PC-9 (cell line): ENCODE results near the gene LRRC71. TPM values are rescaled to one million over a fixed set of nuclear protein-coding genes. Genes with fewer than 3 reads are reported as not detected.

ENCODE experiments used
- BruUV-seq: library from RNA; stranded (reverse); fragments of 400-500 nt; replicated peaks from 2 replicates; lab custom pipeline; 2021; lab: Mats Ljungman, UMichigan
- CTCF ChIA-PET: fragments of 300-600 bp; sonication (Branson Sonifier 250); formaldehyde crosslinking; loops from one replicate; lab custom pipeline; 2022; ENCODE audit warnings: antibody characterized with exemption; lab: Charles Lee
- POLR2A ChIA-PET: fragments of 300-600 bp; sonication (Branson Sonifier 250); formaldehyde crosslinking; loops from one replicate; lab custom pipeline; 2022; ENCODE audit warnings: antibody characterized with exemption; ENCODE audit not compliant: unreplicated experiment; lab: Charles Lee
- DNase-seq, 2 experiments: peaks; one replicate each; pipeline versions ENCODE4 v3.0.0 to v3.0.0-alpha.2; 2015 to 2022; ENCODE audit warnings: mixed read lengths in 1 of 2
- H2AFZ ChIP-seq: fragments of 200-600 bp; sonication (generic); 2 replicates; pipeline ENCODE4 v1.8.1; 2017; ENCODE audit warnings: antibody characterized with exemption
- H3F3A ChIP-seq: fragments of 200-600 bp; sonication (generic); 2 replicates; pipeline ENCODE4 v1.8.1; 2017; ENCODE audit warnings: antibody characterized with exemption, mild to moderate bottlenecking, low read depth; ENCODE audit not compliant: insufficient read depth
- H3K27ac ChIP-seq: fragments of 200-600 bp; sonication (generic); 2 replicates; pipeline ENCODE4 v1.6.1; 2016; ENCODE audit warnings: mixed run types
- H3K27me3 ChIP-seq: fragments of 200-600 bp; sonication (generic); 2 replicates; pipeline ENCODE4 v1.6.1; 2016; ENCODE audit warnings: low read depth, mixed run types; ENCODE audit not compliant: insufficient read depth
- H3K36me3 ChIP-seq: fragments of 200-600 bp; sonication (generic); 2 replicates; pipeline ENCODE4 v1.6.1; 2016; ENCODE audit warnings: low read depth, mixed run types
- H3K4me1 ChIP-seq: fragments of 200-600 bp; sonication (generic); replicated peaks from 2 replicates; pipeline ENCODE4 v1.6.1; 2016; ENCODE audit warnings: mixed run types; ENCODE audit not compliant: insufficient read depth
- H3K4me2 ChIP-seq: fragments of 200-600 bp; sonication (generic); 2 replicates; pipeline ENCODE4 v1.6.1; 2017; ENCODE audit warnings: mixed run types
- H3K4me3 ChIP-seq: fragments of 200-600 bp; sonication (generic); 2 replicates; pipeline ENCODE4 v1.6.1; 2016; ENCODE audit warnings: mixed run types
- H3K79me2 ChIP-seq: fragments of 200-600 bp; sonication (generic); 2 replicates; pipeline ENCODE4 v1.6.1; 2017; ENCODE audit warnings: low read depth, mixed run types
- H3K9me2 ChIP-seq: fragments of 200-600 bp; sonication (generic); 2 replicates; pipeline ENCODE4 v1.8.1; 2017; ENCODE audit warnings: mild to moderate bottlenecking; ENCODE audit not compliant: insufficient read depth
- H3K9me3 ChIP-seq: fragments of 200-600 bp; sonication (generic); 2 replicates; pipeline ENCODE4 v1.8.1; 2016; ENCODE audit warnings: low read depth; ENCODE audit not compliant: insufficient read depth
- H4K20me1 ChIP-seq: fragments of 200-600 bp; sonication (generic); 2 replicates; pipeline ENCODE4 v1.8.1; 2017; ENCODE audit not compliant: insufficient read depth
- CTCF ChIP-seq: fragments of 200-600 bp; sonication (generic); conservative IDR thresholded peaks from 2 replicates; pipeline ENCODE4 v1.6.1; 2017; ENCODE audit warnings: mixed run types, antibody characterized with exemption, mild to moderate bottlenecking, moderate library complexity
- EZH2 ChIP-seq: fragments of 200-600 bp; sonication (generic); IDR thresholded peaks from 2 replicates; pipeline ENCODE4 v1.8.0; 2017; ENCODE audit warnings: antibody characterized with exemption, low read depth
- intact Hi-C: fragments of 100-400 bp; cut with micrococcal nuclease; formaldehyde crosslinking; loops from one replicate; pipeline ENCODE4 v1.10.0; 2022; ENCODE audit not compliant: unreplicated experiment
- total RNA-seq: library from RNA; stranded (reverse); gene quantifications from 2 replicates; pipeline ENCODE4 v1.2.3, GENCODE V29; 2021

The LRRC71 gene
- total RNA-seq, 1 experiment from 2014 or later = not detected

- CTCF ChIA-PET = no interaction called here
- intact Hi-C loops = no loop called here
Measured at GRCh38 chr1:156882543-156882942, 37.9 kb upstream of the LRRC71 start.

GRCh38 chr1:156883919-156884318 is 36.5 kb upstream of the LRRC71 start:
- no peaks in the 10 kb centered on the region for H4K20me1 ChIP-seq
- no peaks in the 10 kb centered on the region for H3K4me1 ChIP-seq
- no peaks in the 10 kb centered on the region for H3K9me2 ChIP-seq
- no peaks in the 10 kb centered on the region for H3K9me3 ChIP-seq
- no peak overlapping the region for H3K4me3 ChIP-seq
- H3K79me2 ChIP-seq = no peaks in the 10 kb centered on the region
- no peak overlapping the region for H3K4me2 ChIP-seq
- H3K27ac ChIP-seq = no peak overlapping the region
- POLR2A ChIA-PET = no interaction called here
- H3F3A ChIP-seq = no peaks in the 10 kb centered on the region
- TF ChIP-seq CTCF = no peak
- TF ChIP-seq EZH2 = no peak
- CTCF ChIA-PET = no interaction called here
- no peaks in the 10 kb centered on the region for H3K36me3 ChIP-seq
- no peak overlapping the region for H2AFZ ChIP-seq
- peaks cover 46% of the 10 kb centered on the region for H3K27me3 ChIP-seq
- BruUV-seq = no TSS peak
- no peak for DNase-seq
- intact Hi-C loops = no loop called here

More at GRCh38 chr1:156882543-156882942, 37.9 kb upstream of the LRRC71 start:
- Histone ChIP-seq H3K9me3 (no peaks in the 10 kb centered on the region), H3K27ac (no peak overlapping the region), H3K4me1 (no peaks in the 10 kb centered on the region), H2AFZ (no peak overlapping the region), H3K4me2 (no peak overlapping the region), H3K36me3 (no peaks in the 10 kb centered on the region), H4K20me1 (no peaks in the 10 kb centered on the region), H3K4me3 (no peak overlapping the region), H3K9me2 (no peaks in the 10 kb centered on the region), H3K79me2 (no peaks in the 10 kb centered on the region), H3K27me3 (peaks cover 60% of the 10 kb centered on the region), H3F3A (no peaks in the 10 kb centered on the region)
- DNase-seq = no peak
- POLR2A ChIA-PET = interaction anchor here (0.6 kb wide), 1 partner anchor 216 kb away, joined by 5 read pairs; no protein-coding TSS in a partner anchor
- no TSS peak for BruUV-seq
- TF ChIP-seq EZH2 (no peak), CTCF (no peak)

DNA sequence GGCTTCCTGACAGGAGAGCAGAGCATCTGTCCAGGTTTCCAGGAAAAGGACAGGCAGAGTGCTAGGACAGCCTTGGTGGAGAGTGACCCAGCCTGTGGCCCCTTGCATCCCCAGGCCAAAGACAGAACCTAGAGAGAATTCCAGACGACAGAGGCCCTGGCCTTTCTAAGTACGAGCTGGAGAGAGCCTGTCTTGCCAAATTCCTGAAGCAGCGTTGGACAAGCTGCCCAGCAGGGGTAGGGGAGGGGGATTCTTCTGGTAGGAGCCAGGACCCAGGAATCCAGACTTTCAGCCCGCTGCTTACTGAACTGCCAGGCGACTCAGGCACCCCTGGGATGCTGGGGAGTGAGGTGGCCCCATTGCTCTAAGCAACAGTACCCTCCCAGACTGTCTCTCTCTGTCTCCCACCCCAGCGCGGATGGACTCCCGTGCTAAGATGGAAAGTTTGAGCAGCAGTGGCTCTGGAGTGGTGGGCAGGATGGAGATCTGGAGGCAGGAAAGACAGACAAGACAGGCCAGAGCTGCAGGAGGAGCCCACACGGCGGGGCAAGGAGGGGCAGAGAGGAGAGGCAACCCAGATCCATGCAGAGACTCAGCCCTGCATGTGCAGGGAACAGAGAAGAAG is 35.8 kb upstream of the LRRC71 start:
- no peak for DNase-seq
- Histone ChIP-seq H3K4me2 (no peak overlapping the region), H3K9me2 (no peaks in the 10 kb centered on the region), H3K27ac (no peak overlapping the region), H4K20me1 (no peaks in the 10 kb centered on the region), H3K36me3 (no peaks in the 10 kb centered on the region), H2AFZ (no peak overlapping the region), H3K4me3 (no peak overlapping the region), H3K27me3 (peaks cover 39% of the 10 kb centered on the region), H3F3A (no peaks in the 10 kb centered on the region), H3K79me2 (no peaks in the 10 kb centered on the region), H3K9me3 (no peaks in the 10 kb centered on the region), H3K4me1 (no peaks in the 10 kb centered on the region)
- ChIA-PET POLR2A (no interaction called here), CTCF (interaction anchor here (0.7 kb wide), 1 partner anchor 12 kb away, joined by 4 read pairs; no protein-coding TSS in a partner anchor)
- BruUV-seq = no TSS peak
- no peak for TF ChIP-seq CTCF
- TF ChIP-seq EZH2 = no peak
- intact Hi-C loops = no loop called here
